HL-60 (cell line): Measurements from ENCODE around the gene PRR20G.

Source experiments
- CTCF ChIP-seq: IDR thresholded peaks from one replicate; pipeline ENCODE4 v1.5.1; 2011; ENCODE audit warnings: low read length, control low read depth, inconsistent platforms; ENCODE audit not compliant: insufficient read depth
- GABPA ChIP-seq: IDR thresholded peaks from 2 replicates; pipeline ENCODE4 v1.6.1; 2012; ENCODE audit warnings: low read depth
- POLR2AphosphoS5 ChIP-seq: IDR thresholded peaks from 2 replicates; pipeline ENCODE4 v1.6.1; 2012; ENCODE audit warnings: low read depth
- REST ChIP-seq: IDR thresholded peaks from 2 replicates; pipeline ENCODE4 v1.6.1; 2012; ENCODE audit warnings: low read depth; ENCODE audit not compliant: insufficient replicate concordance

GRCh38 chr3:127291114-127291513 lies 3.3 kb upstream of the PRR20G start:
- TF ChIP-seq CTCF (no peak), POLR2AphosphoS5 (no peak), GABPA (no peak), REST (no peak)
